GM19240 (cell line): Measurements from ENCODE around the gene RYR2.
"Not testable (repeated sequence)": the region's sequence is repeated elsewhere in the genome, so short reads cannot be mapped to it uniquely, and the experiment has no call there.

ENCODE experiments used
- DNase-seq: peaks from one replicate; pipeline ENCODE4 v3.0.0; 2011; ENCODE audit warnings: low spot score; ENCODE audit not compliant: insufficient read length

RYR2 gene

GRCh38 chr1:237141502-237141901 lies 99.5 kb downstream of the RYR2 start:
- DNase-seq: no peak

GRCh38 chr1:237145379-237146135 lies 103.6 kb downstream of the RYR2 start:
- DNase-seq: no peak

GRCh38 chr1:237146241-237146640 lies 104.3 kb downstream of the RYR2 start:
- DNase-seq: no peak

DNA sequence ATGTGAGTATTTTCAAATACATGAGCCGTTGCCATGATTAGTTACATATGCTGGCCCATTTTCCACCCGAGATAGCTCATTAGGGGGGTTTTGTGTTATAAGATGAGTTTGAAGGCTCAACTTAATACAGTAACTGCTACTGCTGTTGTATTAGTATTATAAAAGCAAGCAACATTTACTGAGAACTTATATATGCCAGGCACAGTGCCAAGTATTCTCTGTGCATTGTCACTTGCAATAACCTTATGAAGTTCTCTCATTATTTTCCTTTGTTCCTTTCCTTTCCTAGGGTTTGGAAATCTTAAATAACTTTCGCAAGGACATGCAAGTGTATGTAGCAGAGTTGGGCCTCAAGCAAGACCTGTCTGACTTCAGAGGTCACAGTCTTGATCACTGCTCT lies 107.9 kb downstream of the RYR2 start:
- DNase-seq: no peak

DNA sequence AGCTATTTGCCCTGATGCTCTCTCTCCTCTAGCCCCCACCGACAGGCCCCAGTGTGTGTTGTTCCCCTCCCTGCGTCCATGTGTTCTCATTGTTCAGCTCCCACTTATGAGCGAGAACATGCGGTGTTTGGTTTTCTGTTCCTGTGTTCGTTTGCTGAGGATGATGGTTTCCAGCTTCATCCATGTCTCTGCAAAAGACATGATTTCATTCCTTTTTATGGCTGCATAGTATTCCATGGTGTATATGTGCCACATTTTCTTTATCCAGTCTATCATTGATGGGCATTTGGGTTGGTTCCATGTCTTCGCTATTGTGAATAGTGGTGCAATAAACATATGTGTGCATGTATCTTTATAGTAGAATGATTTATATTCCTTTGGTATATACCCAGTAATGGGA lies 110.0 kb downstream of the RYR2 start:
- not testable (repeated sequence) for DNase-seq

GRCh38 chr1:237152506-237153335 lies 110.7 kb downstream of the RYR2 start:
- DNase-seq: no peak

DNA sequence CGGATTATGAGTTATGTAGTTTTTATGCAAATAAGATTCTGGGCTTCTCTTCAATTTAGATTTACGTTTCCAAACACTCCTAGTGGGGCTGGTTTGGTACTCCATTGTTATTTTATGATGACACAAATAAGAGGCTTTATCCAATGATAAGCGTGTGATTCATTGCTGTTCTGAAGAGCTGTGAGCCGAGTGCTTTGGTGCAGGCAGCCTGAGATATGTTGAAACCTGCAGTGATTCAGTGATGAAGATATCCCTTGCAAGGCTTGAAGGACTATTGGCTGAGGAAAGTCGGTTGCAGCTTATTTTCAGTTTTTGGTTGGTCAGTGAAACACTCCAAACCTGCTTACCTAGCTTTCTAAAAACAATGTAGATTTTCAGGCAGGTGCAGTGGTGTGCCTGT lies 112.2 kb downstream of the RYR2 start:
- no peak for DNase-seq

DNA sequence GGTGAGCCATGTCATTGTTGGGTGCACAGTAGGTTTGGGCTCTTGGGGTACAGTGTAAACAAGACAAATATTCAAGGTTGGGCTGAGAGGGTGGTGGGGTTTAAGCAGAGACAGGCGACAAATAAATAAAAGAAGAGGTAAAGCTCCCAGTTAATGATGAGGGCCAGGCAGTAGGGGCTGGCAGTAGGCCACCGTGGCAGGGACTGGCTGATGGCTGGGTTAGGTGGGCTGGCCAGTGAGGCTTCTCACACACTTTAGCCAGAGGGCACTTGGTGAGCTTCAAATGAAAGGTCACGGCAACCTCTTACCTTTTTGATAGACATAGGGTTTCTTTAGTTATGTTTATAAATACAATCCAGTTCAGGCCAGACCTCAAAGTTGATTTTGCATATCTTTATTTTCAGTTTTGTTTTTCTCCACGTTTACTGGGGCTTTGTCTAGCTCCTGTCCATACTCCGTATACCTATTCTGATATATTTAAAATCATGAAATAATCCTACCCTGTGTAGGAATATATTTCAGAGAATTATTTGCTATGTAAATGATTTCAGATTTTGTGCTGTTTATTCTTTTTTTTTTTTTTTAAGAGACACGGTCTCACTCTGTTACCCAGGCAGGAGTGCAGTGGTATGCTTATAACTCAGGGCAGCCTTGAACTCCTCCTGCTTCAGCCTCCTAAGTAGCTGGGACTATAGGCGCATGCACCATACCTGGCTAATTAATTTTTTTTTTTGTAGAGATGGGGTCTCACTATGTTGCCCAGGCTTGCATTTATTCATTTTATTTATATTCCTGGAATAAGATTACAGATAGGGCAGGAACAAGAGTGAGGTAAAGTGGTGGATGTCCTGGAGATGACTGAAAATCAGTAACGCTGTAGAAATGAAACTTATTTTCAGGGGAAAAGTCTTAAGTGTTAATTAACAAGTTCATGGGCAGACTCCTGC lies 122.7 kb downstream of the RYR2 start:
- no peak for DNase-seq

DNA sequence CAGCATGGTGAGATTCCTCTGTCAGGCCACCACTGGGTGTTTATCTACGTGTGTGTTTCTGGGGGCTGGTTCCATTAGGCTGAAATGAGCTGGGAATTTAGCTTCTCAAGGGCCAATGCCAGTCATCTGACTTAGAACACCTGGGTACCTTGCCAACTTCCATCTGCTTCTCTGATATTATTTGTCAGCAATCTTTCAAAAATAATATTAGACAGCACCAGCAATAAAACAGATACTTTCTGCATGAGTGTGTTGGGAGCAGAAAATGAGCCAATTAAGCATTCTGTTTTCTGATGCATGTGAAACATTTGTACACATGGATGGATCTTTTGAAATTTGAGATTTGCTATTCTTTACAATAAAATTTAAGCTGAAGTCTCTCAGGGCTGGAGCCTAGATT lies 124.1 kb downstream of the RYR2 start:
- DNase-seq: no peak

GRCh38 chr1:237166593-237167101 lies 124.7 kb downstream of the RYR2 start:
- no peak for DNase-seq

DNA sequence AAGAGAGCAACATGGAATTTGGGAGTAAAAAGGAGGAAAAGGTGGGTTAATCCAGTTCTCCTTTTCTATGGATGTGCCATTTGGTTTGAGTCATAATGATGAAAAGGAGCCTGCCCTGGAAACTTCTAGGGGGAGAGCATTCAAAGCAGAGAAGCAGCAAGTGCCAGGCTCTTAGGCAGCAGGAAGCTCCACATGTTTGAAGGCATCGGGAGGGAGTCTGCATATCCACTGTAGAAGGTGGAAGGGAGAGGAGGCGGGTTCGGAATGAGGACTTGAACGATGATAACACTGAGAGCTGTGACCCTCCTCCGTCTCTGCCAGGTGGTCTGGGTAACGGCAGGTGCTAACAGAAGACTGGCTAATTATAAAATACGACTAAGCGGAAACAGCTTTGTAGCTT lies 128.2 kb downstream of the RYR2 start:
- no peak for DNase-seq

GRCh38 chr1:237171454-237172117 lies 129.6 kb downstream of the RYR2 start:
- DNase-seq: no peak

DNA sequence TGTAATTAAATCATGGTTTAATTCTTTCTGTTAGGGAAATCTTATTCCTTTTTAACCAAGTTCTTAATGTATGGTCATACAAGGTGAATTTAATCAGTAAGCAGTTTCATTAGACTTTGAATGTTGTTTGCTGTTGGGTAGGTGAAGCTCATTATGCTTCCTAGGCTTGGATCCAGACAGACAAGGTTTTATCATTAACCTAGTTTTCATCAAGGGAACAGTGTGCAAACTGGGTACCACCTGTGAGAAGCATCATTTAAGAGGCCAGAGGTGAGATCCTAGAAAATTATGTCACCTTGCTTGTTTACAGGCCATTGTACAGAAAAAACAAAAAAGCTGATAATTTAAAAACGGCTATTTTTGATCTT lies 130.1 kb downstream of the RYR2 start:
- no peak for DNase-seq

- DNase-seq: no peak
Observed at GRCh38 chr1:237179503-237179902, 137.5 kb downstream of the RYR2 start.

DNA sequence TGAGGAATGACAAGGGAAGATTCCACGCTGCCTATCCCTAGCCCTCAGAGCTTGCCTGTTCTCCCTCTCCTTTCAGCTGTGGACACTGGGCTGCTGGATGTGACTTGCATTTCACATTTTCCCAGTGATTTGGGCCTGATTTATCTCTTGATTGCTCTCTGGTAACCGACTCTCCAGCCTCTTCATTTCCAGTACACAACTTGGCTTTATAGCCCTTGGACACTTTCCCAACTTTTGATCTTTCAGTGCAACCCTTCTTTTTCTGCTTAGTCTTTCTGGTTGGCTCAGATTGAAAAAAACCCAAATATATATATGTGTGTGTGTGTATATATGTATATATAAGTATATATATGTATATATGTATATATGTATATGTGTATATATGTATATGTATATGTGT lies 138.3 kb downstream of the RYR2 start:
- DNase-seq: no peak

- DNase-seq: no peak
Observed at GRCh38 chr1:237181743-237182317, 139.8 kb downstream of the RYR2 start.

GRCh38 chr1:237183963-237184540 lies 142.1 kb downstream of the RYR2 start:
- DNase-seq: no peak

GRCh38 chr1:237186675-237187074 lies 144.7 kb downstream of the RYR2 start:
- no peak for DNase-seq

GRCh38 chr1:237187842-237188241 lies 145.9 kb downstream of the RYR2 start:
- no peak for DNase-seq

- no peak for DNase-seq
Observed at GRCh38 chr1:237191403-237191802, 149.4 kb downstream of the RYR2 start.
